Stimulated activated CD4-positive, alpha-beta T cell treated with anti-CD3 and anti-CD28 coated beads, Interleukin-1b, Interleukin-23, amount 100 ng/mL, for 48 hours (primary cell): Measurements from ENCODE around the gene MRPS12.
A peak's percentile ranks its signal among the peaks of the same experiment; 100 is the strongest.
"Not testable (repeated sequence)": the region's sequence is repeated elsewhere in the genome, so short reads cannot be mapped to it uniquely, and the experiment has no call there.

Experiments used
- DNase-seq: peaks from one replicate; pipeline ENCODE4 v3.0.0-alpha.2; 2020

Gene MRPS12

DNA sequence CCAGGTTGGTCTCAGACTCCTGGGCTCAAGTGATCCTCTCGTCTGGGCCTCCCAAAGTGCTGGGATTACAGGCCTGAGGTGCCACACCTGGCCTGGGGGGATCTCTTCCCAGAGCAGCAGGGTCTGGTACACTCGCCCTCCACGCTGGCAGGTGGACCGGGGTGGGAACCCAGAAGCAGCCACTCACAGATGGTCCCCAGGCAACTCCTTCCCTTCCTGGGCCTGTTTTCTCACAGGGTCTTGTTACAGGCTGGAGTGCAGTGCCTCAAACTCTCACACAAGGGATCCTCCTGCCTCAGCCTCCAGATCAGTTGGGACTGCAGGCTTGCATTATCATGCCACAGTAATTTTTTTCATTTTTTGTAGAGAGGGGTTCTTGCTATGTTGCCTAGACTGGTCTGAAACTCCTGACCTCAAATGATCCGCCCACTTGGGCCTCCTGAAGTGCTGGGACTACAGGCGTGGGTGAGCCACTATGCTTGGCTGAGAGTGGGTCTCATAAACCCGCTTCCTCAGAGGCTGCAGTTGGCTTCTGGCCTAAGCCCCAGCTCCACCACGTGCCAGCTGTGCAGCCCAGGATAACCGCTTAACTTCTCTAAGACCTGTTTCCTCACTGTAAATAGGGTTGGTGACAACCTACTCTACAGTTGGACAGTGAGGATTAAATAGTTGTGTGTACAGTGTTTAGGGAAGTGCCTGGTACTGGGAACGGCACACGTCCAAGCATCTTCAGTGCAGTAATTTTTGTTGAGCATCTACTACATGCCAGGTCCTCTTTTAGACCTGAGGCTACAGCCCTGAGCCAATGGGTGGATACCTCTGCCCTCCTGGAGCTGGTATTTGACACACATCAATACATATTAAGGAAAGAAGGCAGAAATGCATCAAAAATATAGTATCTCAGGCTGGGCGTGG, 17.9 kb upstream of the MRPS12 start:
- no peak for DNase-seq

DNA sequence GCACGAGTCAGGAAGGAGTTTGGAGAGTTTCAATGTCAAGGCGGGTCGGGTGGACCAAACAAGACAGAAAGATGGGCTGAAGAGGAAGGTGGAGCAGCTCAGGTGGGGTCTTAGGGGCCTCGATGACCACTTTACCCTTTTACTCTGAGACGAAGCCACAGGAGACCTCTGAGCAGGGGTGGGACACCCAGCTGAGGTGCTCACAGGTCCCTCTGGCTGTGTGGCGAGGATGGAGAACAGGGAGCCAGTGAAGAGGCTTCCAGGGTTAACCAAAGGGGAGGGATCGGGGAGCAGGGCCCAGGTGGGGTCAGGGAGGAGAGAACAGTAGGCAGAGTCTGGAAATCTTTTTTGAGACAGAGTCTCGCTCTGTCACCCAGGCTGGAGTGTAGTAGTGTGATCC, 16.8 kb upstream of the MRPS12 start:
- no peak for DNase-seq

DNA sequence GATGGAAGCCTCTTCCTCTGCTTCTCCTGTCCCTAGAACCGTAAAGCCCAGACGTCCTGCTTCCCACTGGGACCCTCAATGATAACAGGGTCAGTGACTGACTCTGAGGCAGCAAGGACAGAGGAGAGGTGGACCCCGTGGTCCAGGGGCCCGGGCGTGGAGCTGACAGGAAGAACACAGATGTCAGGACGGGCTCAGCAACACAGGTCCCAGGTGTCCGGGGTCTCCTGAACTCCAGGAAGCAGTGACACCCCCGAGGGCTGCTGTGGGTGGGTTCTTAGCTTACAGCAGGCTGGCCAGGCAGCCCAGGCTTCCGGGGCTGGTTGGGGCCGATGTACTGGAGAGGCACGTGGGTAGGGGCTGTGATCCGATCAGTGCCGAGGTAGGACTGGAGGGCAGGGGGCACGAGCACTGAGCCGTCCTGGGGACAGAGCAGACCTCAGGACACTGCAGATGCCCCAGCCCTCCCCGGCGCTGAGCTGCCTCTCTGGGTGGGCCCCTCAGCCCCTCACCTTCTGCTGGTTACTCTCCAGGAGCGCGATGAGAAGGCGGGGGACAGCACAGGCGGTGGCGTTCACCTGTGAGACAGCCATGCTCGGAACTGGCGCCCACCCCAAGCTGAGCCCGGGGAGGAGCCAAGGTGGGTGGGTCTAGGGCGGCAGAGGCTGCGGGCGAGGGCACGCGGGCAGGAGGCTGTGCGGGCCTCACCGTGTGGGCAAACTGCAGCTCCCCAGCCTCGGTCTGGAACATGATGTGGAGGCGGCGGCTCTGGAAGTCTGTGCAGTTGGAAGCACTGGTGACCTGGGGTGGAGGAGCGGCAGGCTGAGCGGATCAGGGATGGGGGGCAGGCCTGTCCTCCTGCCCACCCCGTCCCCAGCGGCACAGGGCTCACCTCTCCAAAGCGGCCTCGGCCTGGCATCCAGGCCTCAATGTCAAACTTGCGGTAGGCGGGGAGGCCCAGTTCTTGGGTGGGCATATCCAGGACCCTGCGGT, 15.1 kb upstream of the MRPS12 start:
- DNase-seq = no peak

DNA sequence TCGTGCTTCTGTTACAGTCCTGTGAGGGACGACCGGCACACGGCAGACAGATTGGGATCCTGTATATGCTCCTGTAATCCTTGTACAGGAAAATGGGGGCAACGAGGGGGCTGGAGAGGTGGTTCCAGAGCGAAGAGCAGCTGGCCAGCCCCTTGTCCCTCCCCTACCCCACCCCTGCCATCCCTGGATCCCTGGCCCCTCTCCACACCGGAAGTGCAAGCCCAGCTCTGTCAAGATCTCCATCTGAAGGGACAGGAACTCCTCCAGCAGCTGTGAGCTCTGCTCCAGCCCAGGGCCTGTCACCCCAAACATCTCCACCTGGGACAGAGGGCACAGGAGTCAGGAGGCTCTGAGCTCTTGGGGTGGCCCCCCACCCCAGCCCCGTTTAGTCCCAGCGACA, 13.2 kb upstream of the MRPS12 start:
- no peak for DNase-seq

- no peak for DNase-seq
Observed at GRCh38 chr19:38917921-38918491, 12.7 kb upstream of the MRPS12 start.

DNA sequence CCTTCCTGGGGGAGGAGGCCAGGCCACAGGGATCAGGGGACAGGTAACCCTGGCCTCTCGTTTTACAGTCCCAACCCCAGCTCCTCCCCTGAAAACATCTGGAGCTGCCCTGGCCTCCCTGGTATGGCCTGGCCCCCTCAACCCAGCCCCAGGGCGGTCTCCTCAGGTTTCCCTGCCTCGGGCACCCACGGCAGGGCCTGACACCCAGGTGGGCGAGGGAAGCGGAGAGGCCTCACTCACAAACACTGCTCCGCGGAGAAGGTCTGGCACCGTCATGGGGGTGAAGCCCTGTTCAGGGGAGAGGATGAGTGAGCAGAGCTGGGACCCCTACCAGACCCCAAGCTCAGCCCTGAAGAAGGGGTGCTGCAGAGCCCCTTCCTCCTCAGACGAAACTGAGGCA, 12.2 kb upstream of the MRPS12 start:
- no peak for DNase-seq

DNA sequence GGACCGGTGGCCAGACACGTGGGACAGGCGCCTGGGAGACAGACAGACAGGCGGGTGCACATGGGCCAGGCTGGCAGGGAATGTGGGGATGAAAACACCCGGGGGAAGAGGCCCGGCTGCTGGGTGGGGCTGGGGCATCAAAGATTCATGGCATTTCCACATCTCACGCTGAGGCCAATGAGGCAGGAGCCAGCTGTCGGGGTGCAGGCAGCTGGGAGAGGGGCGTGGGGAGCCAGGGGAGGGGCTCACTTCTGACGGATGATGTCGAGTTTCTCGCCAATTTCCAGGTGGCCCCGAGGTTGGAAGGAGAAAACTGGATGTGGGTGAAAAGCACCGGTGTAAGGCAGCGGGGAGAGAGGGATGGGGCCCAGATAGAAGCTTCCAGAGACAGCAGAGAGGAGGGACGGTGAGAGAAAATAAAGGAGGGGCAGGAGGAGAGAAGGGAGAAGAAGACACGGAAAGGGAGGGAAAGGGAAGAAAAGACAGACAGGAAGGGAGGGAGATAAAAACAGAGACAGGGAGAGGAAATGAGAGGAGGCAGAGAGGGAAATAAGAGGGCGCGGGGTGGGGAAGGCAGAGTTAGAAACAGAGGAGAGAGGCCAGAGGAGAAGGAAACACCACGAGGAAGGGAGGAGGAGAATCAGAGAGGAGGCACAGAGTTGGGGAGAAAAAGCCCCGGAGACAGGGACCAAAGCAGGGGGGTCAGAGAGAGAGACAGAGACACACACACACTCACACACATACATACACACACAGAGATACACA, 10.7 kb upstream of the MRPS12 start:
- no peak for DNase-seq

GRCh38 chr19:38920602-38921419, 9.9 kb upstream of the MRPS12 start:
- DNase-seq = no peak

DNA sequence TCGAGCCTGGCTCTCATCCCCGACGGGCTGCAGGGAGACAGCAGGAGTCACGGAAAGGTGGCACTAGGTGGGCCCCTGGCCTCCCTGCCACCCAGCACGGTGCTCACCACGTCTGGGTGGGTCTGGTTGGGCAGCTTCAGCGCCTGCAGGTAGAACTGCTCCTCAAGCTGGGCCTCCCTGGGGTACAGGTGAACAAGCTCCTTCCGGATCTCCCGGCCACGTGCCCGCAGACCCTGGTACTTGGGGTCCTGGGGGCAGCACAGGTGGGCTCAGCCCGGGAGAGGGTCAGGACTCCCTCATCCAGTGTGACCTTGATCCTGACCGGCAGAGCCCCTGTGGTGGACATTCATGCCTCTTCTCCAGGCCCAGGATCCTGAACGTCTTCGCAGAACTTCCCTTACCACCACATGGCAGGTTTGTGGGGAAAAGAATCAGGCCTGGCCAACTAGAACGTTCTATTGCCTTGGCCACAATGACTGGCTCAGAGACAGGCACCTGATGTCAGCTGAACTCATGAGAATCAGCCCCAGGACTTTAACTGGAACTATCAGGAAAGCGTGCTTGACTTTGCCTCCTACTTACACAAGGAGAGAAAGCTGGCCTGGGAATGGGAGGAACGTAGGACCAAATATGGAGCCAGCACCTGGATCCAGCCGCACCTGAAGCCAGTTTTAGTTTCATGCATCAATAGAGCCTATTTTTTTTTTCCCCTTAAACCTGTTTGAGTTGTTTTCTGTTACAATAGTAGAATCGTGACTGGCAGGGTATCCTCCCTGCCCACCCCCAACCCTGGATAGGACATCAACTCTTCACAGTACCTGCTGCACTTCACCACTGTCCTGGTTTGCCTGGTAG, 9.1 kb upstream of the MRPS12 start:
- no peak for DNase-seq

DNA sequence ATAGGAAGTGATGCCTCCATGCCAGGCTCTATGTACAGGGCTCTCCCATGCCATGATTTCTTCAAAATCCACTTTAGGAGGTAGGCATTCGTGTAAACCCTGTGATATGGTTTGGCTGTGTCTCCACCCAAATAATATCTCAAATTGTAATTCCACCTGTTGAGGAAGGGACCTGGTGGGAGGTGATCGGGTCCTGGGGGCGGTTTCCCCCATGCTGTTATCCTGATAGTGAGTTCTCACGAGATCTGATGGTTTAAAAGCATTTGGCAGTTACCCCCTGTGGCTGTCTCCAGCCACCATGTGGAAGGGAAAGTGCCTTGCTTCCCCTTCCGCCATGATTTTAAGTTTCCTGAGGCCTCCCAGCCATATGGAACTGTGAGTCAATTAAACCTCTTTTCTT, 8.3 kb upstream of the MRPS12 start:
- no peak for DNase-seq

GRCh38 chr19:38924388-38924787, 6.4 kb upstream of the MRPS12 start:
- no peak for DNase-seq

DNA sequence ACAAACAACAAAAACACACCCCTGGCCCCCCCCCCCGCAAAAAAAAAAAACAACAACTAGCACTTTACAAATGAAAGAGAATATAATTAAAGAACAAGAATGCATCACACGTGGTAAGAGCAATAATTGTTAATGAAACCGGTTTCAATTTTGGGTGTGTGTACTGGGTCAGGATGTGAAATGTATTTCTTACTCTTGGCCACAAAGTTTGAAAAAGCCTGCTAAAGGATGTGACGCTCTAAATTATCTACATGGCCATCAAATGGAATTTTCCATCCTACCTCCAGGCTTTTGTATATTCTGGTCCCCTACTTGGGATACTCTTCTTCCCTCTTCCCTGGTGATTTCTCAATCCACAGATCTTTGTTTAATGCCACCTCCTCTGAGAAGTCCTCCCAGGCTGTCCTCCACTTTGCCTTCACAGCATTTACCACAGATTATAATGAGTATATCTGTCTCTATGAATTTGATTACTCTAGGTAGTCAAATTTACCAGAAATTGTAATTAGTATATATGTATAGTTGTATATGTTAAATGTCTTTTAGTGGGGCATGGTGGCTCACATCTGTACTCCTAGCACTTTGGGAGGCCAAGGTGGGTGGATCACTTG, 2.2 kb upstream of the MRPS12 start:
- no peak for DNase-seq

DNA sequence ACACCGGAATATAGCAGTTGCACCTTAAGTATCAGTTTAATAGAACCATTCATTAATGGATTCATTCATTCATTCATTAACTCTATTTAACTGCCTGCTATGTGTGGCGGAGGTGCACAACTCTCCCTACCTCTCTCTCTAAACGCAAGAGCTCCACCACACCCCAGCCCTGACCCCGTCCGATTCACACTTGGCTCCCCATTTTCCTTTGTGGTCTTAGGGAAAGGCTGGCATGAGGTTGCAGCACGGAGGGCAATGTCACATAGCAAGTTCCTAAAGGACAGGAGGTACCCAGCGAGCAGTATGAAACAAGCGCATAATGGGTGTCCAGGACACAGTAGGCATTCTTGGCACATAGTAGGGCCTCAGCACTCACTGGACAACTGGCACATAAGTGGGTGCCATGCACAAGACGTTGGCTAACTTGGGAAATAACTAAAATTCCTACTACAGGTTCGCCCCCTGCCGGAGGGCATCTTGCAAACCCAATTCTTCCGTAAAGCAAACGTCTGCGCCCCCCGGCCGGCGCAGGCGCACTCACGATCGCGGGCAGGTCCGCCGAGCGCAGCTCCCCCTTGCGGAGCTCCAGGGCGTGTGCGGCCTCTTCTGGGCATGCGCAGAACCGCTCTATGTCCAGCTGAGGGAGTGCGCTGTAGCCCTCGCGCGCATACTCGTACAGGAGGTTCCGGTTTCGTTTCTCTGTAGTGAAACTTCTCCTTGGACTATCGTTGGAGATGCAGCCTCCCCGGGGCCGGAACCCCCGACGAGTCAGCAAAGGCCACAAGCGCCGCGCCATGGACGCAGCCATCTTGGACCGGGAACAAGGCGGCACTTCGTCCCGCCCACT, 592 bp upstream of the MRPS12 start, which contains the start of gene SARS2:
SARS2 (minus strand) TSS at position 835 of the 847 bp plus-strand sequence; CDS start at position 808, 27 bp downstream.
- DNase-seq = peak; percentile 93

- no peak for DNase-seq
Observed at GRCh38 chr19:38931521-38931793, 713 bp downstream of the MRPS12 start.

DNA sequence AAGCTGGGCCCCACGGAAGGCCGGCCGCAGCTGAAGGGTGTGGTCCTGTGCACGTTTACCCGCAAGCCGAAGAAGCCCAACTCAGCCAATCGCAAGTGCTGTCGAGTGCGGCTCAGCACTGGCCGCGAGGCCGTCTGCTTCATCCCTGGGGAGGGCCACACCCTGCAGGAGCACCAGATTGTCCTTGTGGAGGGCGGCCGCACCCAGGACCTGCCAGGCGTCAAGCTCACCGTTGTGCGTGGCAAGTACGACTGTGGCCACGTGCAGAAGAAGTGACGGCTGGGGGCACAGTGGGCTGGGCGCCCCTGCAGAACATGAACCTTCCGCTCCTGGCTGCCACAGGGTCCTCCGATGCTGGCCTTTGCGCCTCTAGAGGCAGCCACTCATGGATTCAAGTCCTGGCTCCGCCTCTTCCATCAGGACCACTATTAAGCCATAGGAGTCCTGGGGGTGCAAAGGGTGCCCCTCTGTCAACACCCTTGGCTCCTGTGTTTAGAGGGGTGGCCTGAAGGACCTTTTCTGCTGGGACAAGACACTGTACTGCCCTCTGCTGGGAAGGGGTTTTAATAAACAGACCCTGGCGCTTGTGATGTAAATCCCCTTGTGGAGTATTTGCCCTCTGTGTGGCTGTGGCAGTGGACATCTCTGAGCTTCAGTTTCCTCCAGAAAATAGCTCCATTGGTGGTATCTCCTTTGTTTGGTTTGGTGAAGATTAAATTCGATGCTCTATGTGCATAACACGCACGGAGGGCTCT, 1.9 kb downstream of the MRPS12 start:
- DNase-seq = no peak

GRCh38 chr19:38933544-38933943, 2.8 kb downstream of the MRPS12 start:
- no peak for DNase-seq

DNA sequence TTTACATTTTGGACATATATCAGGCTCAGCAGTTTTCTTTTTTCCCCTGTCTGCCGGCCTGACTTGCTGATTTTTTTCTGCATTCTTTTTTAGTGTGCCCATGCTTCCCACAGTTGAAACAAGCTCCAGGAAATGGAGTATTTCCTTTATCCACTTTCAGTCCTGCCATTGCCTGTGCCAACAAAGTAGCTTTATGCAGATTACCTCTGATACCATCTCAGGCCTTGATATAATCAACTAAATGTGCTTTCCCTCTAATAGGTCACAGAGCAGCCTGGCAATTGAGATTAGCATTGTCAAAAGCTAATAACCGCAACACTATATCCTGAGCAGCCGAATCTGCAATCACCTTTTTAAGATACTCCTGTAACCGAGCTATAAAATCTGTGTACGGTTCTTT, 9.2 kb downstream of the MRPS12 start:
- DNase-seq = no peak

- DNase-seq = not testable (repeated sequence)
Observed at GRCh38 chr19:38941466-38941865, 10.7 kb downstream of the MRPS12 start.

- no peak for DNase-seq
Observed at GRCh38 chr19:38941979-38942378, 11.2 kb downstream of the MRPS12 start.
